ENCODE data around the gene PLXNA2. TPM values are rescaled to one million over a fixed set of nuclear protein-coding genes. Genes with fewer than 3 reads are reported as not detected.

Gene PLXNA2
- polyA plus RNA-seq, 1 of the 3 experiments (the other 2 are of a cell fraction), result 8.5 TPM

- WGBS (ENCODE audit: low lambda C conversion rate), result 98% methylated on average over 3 of the region's 3 CpGs
- H3K27me3 ChIP-seq (ENCODE audit: insufficient read depth), result no peaks in the 10 kb centered on the region
- H3K4me2 ChIP-seq, result no peak overlapping the region
- no peaks in the 10 kb centered on the region for H4K20me1 ChIP-seq (ENCODE audit: insufficient read depth)
- ChIA-PET CTCF (interaction anchor here (1.6 kb wide), 1 partner anchor 69 kb away, joined by 4 read pairs; no protein-coding TSS in a partner anchor), POLR2A (no interaction called here)
- H2AFZ ChIP-seq (ENCODE audit: low read depth), result no peak overlapping the region
- H3K9me3 ChIP-seq, result no peaks in the 10 kb centered on the region
- H3K4me1 ChIP-seq (ENCODE audit: control insufficient read depth in 1 of 2, insufficient read depth in 2 of 2, low read depth in 1 of 2, low read length in 1 of 2), result peaks cover 34 to 50% of the 10 kb centered on the region in 2 experiments
- H3K9me2 ChIP-seq, result no peaks in the 10 kb centered on the region
- H3F3A ChIP-seq (replicated peaks; ENCODE audit: insufficient read depth), result peaks cover 10% of the 10 kb centered on the region
- no peak overlapping the region for H3K4me3 ChIP-seq (ENCODE audit: low read depth in 2 of 2, low read length in 1 of 2)
- H3K27ac ChIP-seq (ENCODE audit: low read depth in 2 of 2, low read length in 1 of 2), result no peak overlapping the region
- TF ChIP-seq CTCF (IDR thresholded peaks at IDR 0.05) (no peak), MXI1 (IDR thresholded peaks at IDR 0.05; ENCODE audit: low read depth, low read length) (no peak), SIN3A (IDR thresholded peaks at IDR 0.05; ENCODE audit: borderline replicate concordance, low read depth, low read length) (no peak), IRF3 (IDR thresholded peaks at IDR 0.05; ENCODE audit: low read depth, low read length) (no peak), USF2 (IDR thresholded peaks at IDR 0.05; ENCODE audit: borderline replicate concordance, low read depth, low read length) (no peak)
- H3K79me2 ChIP-seq (ENCODE audit: insufficient read depth), result peaks cover 63% of the 10 kb centered on the region
- peaks cover 0 to 11% of the 10 kb centered on the region in 2 experiments for H3K36me3 ChIP-seq (replicated peaks in 1 of 2; ENCODE audit: control insufficient read depth in 1 of 2, insufficient read depth in 2 of 2, low read length in 1 of 2)
- H3K9ac ChIP-seq, result no peak overlapping the region
- DNase-seq, result no peak
These were observed 67.5 kb downstream of the PLXNA2 start for GRCh38 chr1:208176649-208177048.

- no peaks in the 10 kb centered on the region for H3K9me3 ChIP-seq
- H3F3A ChIP-seq (replicated peaks; ENCODE audit: insufficient read depth), result peaks cover 10% of the 10 kb centered on the region
- DNase-seq, result no peak
- peaks cover 4 to 8% of the 10 kb centered on the region in 2 experiments for H3K36me3 ChIP-seq (replicated peaks in 1 of 2; ENCODE audit: control insufficient read depth in 1 of 2, insufficient read depth in 2 of 2, low read length in 1 of 2)
- peak overlapping the region in 1 of 2 experiments; percentile 31; a peak in 1 of 4 replicates for H3K27ac ChIP-seq (ENCODE audit: low read depth in 2 of 2, low read length in 1 of 2)
- ChIA-PET CTCF (interaction anchor here (0.7 to 1.5 kb wide), 2 partner anchors 64 to 152 kb away, joined by 3 read pairs; no protein-coding TSS in a partner anchor), POLR2A (no interaction called here)
- H3K9me2 ChIP-seq, result no peaks in the 10 kb centered on the region
- peaks cover 35 to 47% of the 10 kb centered on the region in 2 experiments for H3K4me1 ChIP-seq (ENCODE audit: control insufficient read depth in 1 of 2, insufficient read depth in 2 of 2, low read depth in 1 of 2, low read length in 1 of 2)
- H4K20me1 ChIP-seq (ENCODE audit: insufficient read depth), result no peaks in the 10 kb centered on the region
- H3K4me3 ChIP-seq (ENCODE audit: low read depth in 2 of 2, low read length in 1 of 2), result no peak overlapping the region
- H3K4me2 ChIP-seq, result peak overlapping the region; percentile 52; the same call in 1 of the 2 replicates
- H3K27me3 ChIP-seq (ENCODE audit: insufficient read depth), result no peaks in the 10 kb centered on the region
- no peak overlapping the region for H3K9ac ChIP-seq
- no peak overlapping the region for H2AFZ ChIP-seq (ENCODE audit: low read depth)
- peaks cover 69% of the 10 kb centered on the region for H3K79me2 ChIP-seq (ENCODE audit: insufficient read depth)
- no peak for TF ChIP-seq EZH2phosphoT487 (IDR thresholded peaks at IDR 0.05; ENCODE audit: borderline replicate concordance, low read depth)
- TF ChIP-seq USF1 (IDR thresholded peaks at IDR 0.05; ENCODE audit: borderline replicate concordance, low read depth), result no peak
- TF ChIP-seq SMC3 (IDR thresholded peaks at IDR 0.05; ENCODE audit: low read depth, low read length), result no peak
- no peak for TF ChIP-seq RFX5 (IDR thresholded peaks at IDR 0.05; ENCODE audit: low read length)
- no peak for TF ChIP-seq JUND (IDR thresholded peaks at IDR 0.05)
- no peak for TF ChIP-seq POLR2AphosphoS5 (IDR thresholded peaks at IDR 0.05; ENCODE audit: low read depth, low read length)
- no peak for TF ChIP-seq RXRA (IDR thresholded peaks at IDR 0.05; ENCODE audit: borderline replicate concordance, low read depth)
- no peak for TF ChIP-seq RCOR1 (IDR thresholded peaks at IDR 0.05; ENCODE audit: low read length)
- TF ChIP-seq REST (IDR thresholded peaks at IDR 0.05; ENCODE audit: low read depth, low read length), result no peak
- TF ChIP-seq CTCF (IDR thresholded peaks at IDR 0.05), result no peak
- TF ChIP-seq GABPA (IDR thresholded peaks at IDR 0.05; ENCODE audit: low read depth), result no peak
- no peak for TF ChIP-seq TCF12 (IDR thresholded peaks at IDR 0.05)
These were observed 68.7 kb downstream of the PLXNA2 start for GRCh38 chr1:208175508-208175895.

Measured in SK-N-SH (cell line).